ENCODE results near the gene CACHD1.

CACHD1 gene

GRCh38 chr1:64532646-64533045 lies 62.7 kb downstream of the CACHD1 start:
- H3K27ac Mint-ChIP-seq = no peak overlapping the region
- H3K4me3 Mint-ChIP-seq = no peak overlapping the region
- H3K36me3 Mint-ChIP-seq (ENCODE audit: low read depth) = no peaks in the 10 kb centered on the region
- no peak for DNase-seq
- H3K9me3 Mint-ChIP-seq = peaks cover 3% of the 10 kb centered on the region
- H3K4me1 Mint-ChIP-seq (ENCODE audit: low read depth) = peaks cover 13% of the 10 kb centered on the region
- no peaks in the 10 kb centered on the region for H3K27me3 Mint-ChIP-seq

- no peak overlapping the region for H3K4me3 Mint-ChIP-seq
- no peak overlapping the region for H3K27ac Mint-ChIP-seq
- H3K9me3 Mint-ChIP-seq = peaks cover 3% of the 10 kb centered on the region
- H3K27me3 Mint-ChIP-seq = no peaks in the 10 kb centered on the region
- H3K36me3 Mint-ChIP-seq (ENCODE audit: low read depth) = no peaks in the 10 kb centered on the region
- H3K4me1 Mint-ChIP-seq (ENCODE audit: low read depth) = peaks cover 42% of the 10 kb centered on the region
- DNase-seq = no peak
Measured at GRCh38 chr1:64535938-64536835, 66.3 kb downstream of the CACHD1 start.

- peaks cover 3% of the 10 kb centered on the region for H3K9me3 Mint-ChIP-seq
- H3K36me3 Mint-ChIP-seq (ENCODE audit: low read depth) = no peaks in the 10 kb centered on the region
- no peak for DNase-seq
- no peak overlapping the region for H3K27ac Mint-ChIP-seq
- H3K4me3 Mint-ChIP-seq = no peak overlapping the region
- H3K27me3 Mint-ChIP-seq = no peaks in the 10 kb centered on the region
- H3K4me1 Mint-ChIP-seq (ENCODE audit: low read depth) = peaks cover 48% of the 10 kb centered on the region
Measured at GRCh38 chr1:64536836-64537490, 67.0 kb downstream of the CACHD1 start.

DNA sequence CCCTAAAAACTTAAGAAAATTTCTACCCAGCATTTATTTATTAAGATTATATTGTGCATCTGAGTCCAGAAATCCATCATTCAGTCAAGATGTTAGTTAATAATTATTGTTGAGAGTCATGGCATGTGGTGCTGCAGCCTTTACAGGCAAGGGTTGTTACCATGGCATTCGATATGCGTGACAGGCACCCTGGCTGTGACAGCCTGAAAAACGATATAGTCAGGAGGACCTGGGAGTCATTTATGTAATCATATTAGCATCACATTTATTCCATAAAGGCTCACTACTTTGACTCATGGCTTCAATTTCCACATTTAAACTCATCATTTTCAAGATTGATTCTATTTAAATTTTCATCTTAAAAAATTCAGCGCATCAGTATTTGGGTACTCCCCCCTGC lies 68.0 kb downstream of the CACHD1 start:
- Mint-ChIP-seq H3K4me1 (ENCODE audit: low read depth) (peaks cover 40% of the 10 kb centered on the region), H3K9me3 (peaks cover 3% of the 10 kb centered on the region), H3K27me3 (no peaks in the 10 kb centered on the region), H3K27ac (peak overlapping the region; percentile 53), H3K4me3 (no peak overlapping the region), H3K36me3 (ENCODE audit: low read depth) (no peaks in the 10 kb centered on the region)
- no peak for DNase-seq

- no peak for DNase-seq
- no peaks in the 10 kb centered on the region for H3K36me3 Mint-ChIP-seq (ENCODE audit: low read depth)
- H3K4me3 Mint-ChIP-seq = no peak overlapping the region
- H3K4me1 Mint-ChIP-seq (ENCODE audit: low read depth) = peaks cover 40% of the 10 kb centered on the region
- no peak overlapping the region for H3K27ac Mint-ChIP-seq
- H3K27me3 Mint-ChIP-seq = no peaks in the 10 kb centered on the region
- H3K9me3 Mint-ChIP-seq = peaks cover 3% of the 10 kb centered on the region
Measured at GRCh38 chr1:64538389-64538788, 68.5 kb downstream of the CACHD1 start.

DNA sequence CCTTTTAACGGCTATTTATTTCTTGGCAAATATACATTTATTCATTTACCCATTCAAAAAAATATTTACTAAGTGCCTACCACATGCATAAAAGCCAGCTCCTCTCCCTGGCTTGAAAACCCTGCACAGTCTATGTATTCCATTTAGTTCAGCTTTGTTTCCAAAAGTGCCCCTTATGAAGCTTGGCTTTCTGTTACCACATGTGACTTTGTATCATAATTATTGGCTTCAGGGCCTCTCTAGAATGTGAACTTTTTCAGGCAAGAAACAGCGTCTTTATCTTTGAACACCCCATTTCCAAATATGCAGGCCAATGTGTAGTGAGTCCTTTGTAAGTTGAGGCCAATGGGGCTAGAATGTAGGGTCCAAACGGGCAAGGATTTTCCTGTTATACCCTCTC lies 69.4 kb downstream of the CACHD1 start:
- H3K4me3 Mint-ChIP-seq = no peak overlapping the region
- peaks cover 2% of the 10 kb centered on the region for H3K9me3 Mint-ChIP-seq
- H3K27me3 Mint-ChIP-seq = no peaks in the 10 kb centered on the region
- H3K27ac Mint-ChIP-seq = peak overlapping the region; percentile 19
- no peaks in the 10 kb centered on the region for H3K36me3 Mint-ChIP-seq (ENCODE audit: low read depth)
- H3K4me1 Mint-ChIP-seq (ENCODE audit: low read depth) = peaks cover 45% of the 10 kb centered on the region
- DNase-seq = no peak

GRCh38 chr1:64539781-64540218 lies 69.9 kb downstream of the CACHD1 start:
- Mint-ChIP-seq H3K9me3 (no peaks in the 10 kb centered on the region), H3K4me3 (peak overlapping the region; percentile 34), H3K27me3 (no peaks in the 10 kb centered on the region), H3K4me1 (ENCODE audit: low read depth) (peaks cover 50% of the 10 kb centered on the region), H3K36me3 (ENCODE audit: low read depth) (no peaks in the 10 kb centered on the region), H3K27ac (peak overlapping the region; percentile 6)
- DNase-seq = no peak

DNA sequence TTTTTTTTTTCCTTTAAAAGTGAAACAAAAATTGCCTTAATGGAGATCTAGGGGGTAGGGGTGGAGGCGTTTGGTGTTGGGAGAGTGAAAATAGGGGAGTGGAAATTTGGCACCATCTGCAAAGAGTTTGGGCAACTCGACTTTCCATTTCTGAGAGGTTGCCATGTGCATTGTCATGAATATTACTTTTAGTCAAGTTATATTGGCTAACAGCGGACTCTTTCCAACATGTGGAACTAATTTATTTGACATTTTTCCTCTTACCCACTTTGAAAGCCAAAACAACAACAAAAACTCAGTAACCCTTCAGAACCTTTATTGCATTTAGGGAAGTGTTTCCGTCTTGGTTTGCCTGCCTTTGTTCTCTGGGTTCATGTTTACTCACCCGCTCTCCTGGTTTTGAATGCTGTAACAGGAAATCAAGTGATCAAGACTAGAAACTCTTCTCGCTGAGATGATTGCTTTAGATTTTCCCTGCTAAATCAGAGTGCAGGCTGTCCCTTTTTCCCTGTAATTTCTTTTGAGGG lies 70.4 kb downstream of the CACHD1 start:
- Mint-ChIP-seq H3K9me3 (no peaks in the 10 kb centered on the region), H3K36me3 (ENCODE audit: low read depth) (no peaks in the 10 kb centered on the region), H3K4me1 (ENCODE audit: low read depth) (peaks cover 55% of the 10 kb centered on the region), H3K4me3 (peak overlapping the region; percentile 34), H3K27me3 (no peaks in the 10 kb centered on the region), H3K27ac (peak overlapping the region; percentile 85)
- no peak for DNase-seq

DNA sequence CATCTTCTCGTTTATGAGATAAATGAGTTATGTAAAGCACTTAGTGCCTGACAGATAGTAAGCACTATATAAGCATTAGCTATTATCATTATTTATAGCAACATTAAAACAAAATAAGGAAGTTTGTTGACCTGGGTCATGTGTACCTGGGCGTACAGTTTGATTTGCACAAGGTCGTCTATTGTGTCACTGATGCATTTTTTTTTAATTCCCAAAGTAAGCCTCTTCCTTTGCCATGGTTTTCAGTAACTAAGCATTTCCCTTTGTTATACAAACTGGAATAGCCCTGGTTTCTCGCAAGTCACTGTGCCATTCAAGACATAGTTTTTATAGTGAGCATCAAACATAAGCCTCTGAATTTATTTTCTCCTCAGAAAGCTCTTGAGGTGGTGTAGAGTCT lies 72.2 kb downstream of the CACHD1 start:
- Mint-ChIP-seq H3K4me1 (ENCODE audit: low read depth) (peaks cover 60% of the 10 kb centered on the region), H3K36me3 (ENCODE audit: low read depth) (no peaks in the 10 kb centered on the region), H3K4me3 (no peak overlapping the region), H3K27ac (no peak overlapping the region), H3K9me3 (no peaks in the 10 kb centered on the region), H3K27me3 (no peaks in the 10 kb centered on the region)
- DNase-seq = no peak

- H3K36me3 Mint-ChIP-seq (ENCODE audit: low read depth) = no peaks in the 10 kb centered on the region
- DNase-seq = no peak
- H3K27ac Mint-ChIP-seq = no peak overlapping the region
- H3K4me1 Mint-ChIP-seq (ENCODE audit: low read depth) = peaks cover 50% of the 10 kb centered on the region
- H3K4me3 Mint-ChIP-seq = no peak overlapping the region
- no peaks in the 10 kb centered on the region for H3K9me3 Mint-ChIP-seq
- no peaks in the 10 kb centered on the region for H3K27me3 Mint-ChIP-seq
Measured at GRCh38 chr1:64543831-64544230, 73.9 kb downstream of the CACHD1 start.

DNA sequence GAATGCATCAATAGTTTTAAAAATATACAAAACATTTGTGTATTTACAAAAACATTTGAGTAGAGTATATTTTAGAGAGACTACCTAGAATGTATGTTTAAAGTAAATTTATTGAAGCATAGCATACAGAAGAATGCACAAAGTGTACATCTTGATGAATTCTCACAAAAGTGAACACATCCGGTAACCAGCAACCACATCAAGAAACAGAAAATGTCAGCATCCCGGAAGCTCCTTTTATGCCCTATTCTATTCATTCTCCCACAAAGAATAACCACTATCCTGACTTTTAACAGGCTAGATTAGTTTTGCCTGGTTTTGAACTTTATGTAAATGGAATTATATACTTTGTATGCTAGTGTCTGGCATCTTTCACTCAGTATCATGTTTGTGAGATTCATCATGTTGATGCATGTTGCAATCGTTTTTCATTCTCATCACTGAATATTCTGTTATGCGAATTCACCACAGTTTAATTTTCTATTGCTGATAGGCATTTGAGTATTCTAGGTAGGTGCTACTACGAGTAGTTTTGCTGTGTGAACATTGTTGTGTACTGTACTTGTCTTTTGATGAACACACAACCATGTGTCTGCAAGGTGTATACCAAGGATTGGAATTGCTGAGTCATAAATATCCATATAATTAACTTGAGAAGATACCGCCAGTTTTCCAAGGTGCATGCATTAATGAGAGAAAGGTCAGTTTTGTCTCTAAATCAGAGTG lies 75.4 kb downstream of the CACHD1 start:
- no peaks in the 10 kb centered on the region for H3K36me3 Mint-ChIP-seq (ENCODE audit: low read depth)
- H3K27ac Mint-ChIP-seq = no peak overlapping the region
- H3K4me3 Mint-ChIP-seq = peak overlapping the region; percentile 20
- no peaks in the 10 kb centered on the region for H3K9me3 Mint-ChIP-seq
- H3K27me3 Mint-ChIP-seq = no peaks in the 10 kb centered on the region
- DNase-seq = no peak
- H3K4me1 Mint-ChIP-seq (ENCODE audit: low read depth) = peaks cover 50% of the 10 kb centered on the region

DNA sequence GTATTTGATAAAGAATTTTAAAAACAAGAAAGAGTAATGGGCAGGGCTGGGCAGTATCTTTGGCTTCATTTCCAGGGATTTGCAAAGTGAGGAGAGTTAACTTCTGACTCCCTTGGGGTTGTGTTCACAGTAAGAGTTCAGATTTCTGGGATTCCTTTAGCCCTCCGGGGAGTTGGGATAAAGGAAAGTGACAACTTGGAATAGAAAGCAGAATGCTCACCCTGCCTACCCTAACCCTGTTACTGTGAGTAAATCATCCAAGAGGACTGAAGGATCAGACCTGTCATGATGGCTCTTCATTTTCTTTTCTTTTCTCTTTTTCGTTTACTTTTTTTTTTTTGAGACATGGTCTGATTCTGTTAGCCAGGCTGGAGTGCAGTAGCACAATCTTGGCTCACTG lies 76.1 kb downstream of the CACHD1 start:
- no peak for DNase-seq
- Mint-ChIP-seq H3K27me3 (no peaks in the 10 kb centered on the region), H3K4me3 (no peak overlapping the region), H3K27ac (no peak overlapping the region), H3K9me3 (no peaks in the 10 kb centered on the region), H3K4me1 (ENCODE audit: low read depth) (peaks cover 50% of the 10 kb centered on the region), H3K36me3 (ENCODE audit: low read depth) (no peaks in the 10 kb centered on the region)

DNA sequence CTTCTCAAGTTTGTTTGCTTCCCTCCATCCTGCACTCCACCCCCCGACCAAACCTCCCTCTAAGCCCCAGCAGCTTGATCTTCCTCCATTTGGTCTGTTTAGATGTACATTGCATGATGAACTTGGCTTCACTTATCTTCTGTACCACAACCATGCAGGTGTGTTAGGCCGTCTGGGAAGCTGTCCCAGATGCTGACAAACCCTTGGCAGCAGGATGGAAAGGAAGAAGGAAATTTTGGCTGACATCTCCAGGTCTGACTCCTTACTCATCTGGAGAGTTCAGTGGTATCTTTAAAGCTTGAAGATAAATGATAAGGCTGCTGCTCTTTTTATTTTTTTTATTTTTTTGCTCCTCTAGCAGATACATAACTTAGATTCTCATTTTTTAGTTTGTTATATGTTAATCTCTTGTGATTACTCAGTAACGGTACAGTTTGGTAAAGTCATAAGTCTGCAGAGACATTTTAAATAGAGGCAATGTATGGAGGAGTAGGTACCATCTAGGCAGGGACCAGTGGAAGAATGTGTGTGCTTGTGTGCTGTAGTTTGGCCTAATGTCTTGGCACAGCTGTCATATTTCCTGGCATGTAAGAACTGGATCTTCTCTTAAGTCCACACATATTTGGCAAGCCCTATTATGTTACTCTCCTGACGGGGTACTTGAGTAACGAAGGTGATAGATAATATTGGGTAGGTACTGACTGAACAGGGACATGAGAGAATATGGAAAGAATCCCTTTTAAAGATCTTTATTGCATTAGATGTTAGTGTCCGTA lies 79.7 kb downstream of the CACHD1 start:
- Mint-ChIP-seq H3K27ac (peak overlapping the region; percentile 13), H3K9me3 (no peaks in the 10 kb centered on the region), H3K36me3 (ENCODE audit: low read depth) (no peaks in the 10 kb centered on the region), H3K27me3 (no peaks in the 10 kb centered on the region), H3K4me1 (ENCODE audit: low read depth) (peaks cover 52% of the 10 kb centered on the region), H3K4me3 (no peak overlapping the region)
- no peak for DNase-seq

GRCh38 chr1:64550510-64550909 lies 80.6 kb downstream of the CACHD1 start:
- Mint-ChIP-seq H3K9me3 (no peaks in the 10 kb centered on the region), H3K4me3 (peak overlapping the region; percentile 26), H3K36me3 (ENCODE audit: low read depth) (no peaks in the 10 kb centered on the region), H3K27ac (peak overlapping the region; percentile 47), H3K27me3 (no peaks in the 10 kb centered on the region), H3K4me1 (ENCODE audit: low read depth) (peaks cover 43% of the 10 kb centered on the region)
- DNase-seq = no peak

All from activated T-cell treated with anti-CD3 and anti-CD28 coated beads, Interleukin-2, amount 50 U/mL, for 24 hours (primary cell).